ENCODE results near the gene TRAF6.
A peak's percentile ranks its signal among the peaks of the same experiment; 100 is the strongest.
"Not testable (repeated sequence)": the region's sequence is repeated elsewhere in the genome, so short reads cannot be mapped to it uniquely, and the experiment has no call there.

TRAF6 gene

DNA sequence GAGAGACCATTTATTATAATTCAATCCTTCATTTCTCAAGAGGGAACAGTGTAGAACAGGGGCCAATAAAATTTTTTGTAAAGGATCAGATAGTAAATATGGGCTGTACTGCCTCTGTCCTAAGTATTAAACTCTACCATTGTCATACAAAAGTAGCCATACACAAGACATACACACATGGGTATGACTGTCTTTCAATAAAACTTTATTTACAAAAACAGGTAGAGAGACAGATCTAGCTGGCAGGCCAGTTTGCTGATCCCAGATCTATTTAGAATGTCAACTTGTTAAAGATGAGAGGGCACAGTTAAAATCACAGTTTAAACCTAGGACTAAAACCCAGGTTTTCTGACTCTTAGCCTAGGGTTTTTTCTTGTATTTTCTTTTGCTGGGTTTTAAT, 16.7 kb downstream of the TRAF6 start:
- DNase-seq (ENCODE audit: low spot score): no peak

DNA sequence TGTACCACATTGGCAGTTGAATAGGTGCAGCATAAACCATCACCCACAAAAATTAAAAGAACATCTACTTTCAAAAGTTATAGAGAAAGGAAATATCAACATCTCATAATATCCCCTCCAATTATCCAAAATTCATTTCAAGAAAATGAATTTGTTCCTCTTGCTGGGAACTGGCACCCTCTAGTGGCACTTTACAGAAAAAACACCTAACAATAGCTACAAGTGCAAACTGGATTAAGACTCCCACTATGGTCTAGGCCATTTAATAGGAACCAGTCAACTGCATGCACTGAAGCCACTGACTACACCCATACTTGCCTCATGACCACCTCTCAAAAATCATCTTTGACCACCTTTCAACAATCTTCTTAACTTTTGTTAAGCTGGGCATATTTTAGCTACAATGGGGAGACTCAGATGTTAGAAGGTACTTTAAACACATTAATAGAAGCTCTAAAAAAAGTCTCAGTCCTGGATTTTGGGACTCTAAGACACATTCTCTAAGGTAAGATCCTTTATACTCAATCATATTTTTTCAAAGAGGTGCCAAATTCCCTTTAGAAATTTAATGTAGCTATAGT, 17.3 kb downstream of the TRAF6 start:
- DNase-seq (ENCODE audit: low spot score): peak; percentile 67

DNA sequence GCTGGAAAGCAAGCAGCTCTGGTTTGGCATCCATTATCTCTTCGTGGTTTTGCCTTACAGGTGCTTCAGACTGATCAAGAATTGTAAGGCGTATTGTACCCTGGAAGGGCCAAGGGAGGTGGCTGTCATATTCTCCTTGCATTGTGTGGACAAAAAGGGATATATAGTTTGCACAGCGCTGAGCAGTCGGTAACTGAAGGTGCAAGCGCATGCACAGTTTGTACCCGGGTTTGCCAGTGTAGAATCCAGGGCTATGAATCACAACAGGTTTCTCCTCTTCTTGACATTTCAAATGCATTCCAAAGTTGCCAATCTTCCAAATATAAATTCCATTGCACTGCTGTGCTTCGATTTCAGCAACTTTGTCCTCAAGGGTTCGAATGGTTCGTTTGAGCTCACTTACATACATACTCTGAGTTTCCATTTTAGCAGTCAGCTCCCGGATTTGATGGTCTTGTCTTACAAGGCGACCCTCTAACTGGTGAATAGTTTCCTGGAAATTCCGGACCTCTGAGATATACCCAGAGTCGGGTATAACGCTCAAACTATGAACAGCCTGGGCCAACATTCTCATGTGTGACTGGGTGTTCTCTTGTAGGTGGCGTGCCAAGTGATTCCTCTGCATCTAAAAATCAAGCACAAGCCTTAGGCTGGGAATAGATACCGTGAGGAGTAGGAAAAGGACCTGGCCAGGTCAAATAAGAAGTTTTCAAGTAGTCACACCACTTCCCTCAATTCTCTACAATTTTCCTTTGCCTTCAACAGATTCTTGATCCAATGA, 19.9 kb downstream of the TRAF6 start:
- no peak for DNase-seq (ENCODE audit: low spot score)

DNA sequence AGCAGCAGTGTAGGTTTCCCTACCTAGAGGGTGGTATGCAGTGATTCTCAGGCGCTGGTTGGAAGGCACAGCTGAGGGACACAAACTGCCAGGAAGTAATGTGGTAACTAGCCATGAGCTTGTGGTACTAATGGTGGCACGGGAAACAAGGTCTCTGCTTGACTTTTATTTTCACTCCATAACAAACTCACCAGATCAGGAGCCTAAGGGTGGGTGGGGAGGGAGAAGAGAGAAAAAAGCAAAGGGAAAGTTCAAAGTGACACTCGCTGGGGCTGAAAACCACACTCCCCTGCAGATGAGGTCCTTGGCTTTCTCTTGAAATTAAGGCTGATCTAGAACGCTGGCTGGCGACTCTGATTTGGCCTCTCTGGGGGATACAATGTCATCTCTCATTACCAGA, 22.0 kb downstream of the TRAF6 start:
- DNase-seq (ENCODE audit: low spot score): no peak

DNA sequence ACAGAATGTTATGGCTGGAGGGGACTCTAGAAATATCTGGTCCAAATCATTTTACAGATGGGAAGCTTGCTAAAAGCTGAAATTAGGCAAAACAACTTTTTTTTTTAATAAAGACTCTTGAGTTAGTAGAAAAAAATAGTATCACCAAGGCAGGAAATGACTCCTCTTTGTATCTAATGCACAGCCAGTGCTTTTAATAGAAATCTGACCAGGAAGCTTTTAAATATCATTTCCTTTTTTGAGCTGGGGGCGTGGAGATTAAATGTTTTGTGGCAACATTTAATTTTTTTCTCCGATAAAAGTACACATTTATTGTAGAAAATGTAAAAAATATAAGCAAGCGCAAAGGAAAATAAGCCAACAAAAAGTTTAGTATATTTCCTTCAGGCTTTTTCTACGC, 22.5 kb downstream of the TRAF6 start:
- no peak for DNase-seq (ENCODE audit: low spot score)

DNA sequence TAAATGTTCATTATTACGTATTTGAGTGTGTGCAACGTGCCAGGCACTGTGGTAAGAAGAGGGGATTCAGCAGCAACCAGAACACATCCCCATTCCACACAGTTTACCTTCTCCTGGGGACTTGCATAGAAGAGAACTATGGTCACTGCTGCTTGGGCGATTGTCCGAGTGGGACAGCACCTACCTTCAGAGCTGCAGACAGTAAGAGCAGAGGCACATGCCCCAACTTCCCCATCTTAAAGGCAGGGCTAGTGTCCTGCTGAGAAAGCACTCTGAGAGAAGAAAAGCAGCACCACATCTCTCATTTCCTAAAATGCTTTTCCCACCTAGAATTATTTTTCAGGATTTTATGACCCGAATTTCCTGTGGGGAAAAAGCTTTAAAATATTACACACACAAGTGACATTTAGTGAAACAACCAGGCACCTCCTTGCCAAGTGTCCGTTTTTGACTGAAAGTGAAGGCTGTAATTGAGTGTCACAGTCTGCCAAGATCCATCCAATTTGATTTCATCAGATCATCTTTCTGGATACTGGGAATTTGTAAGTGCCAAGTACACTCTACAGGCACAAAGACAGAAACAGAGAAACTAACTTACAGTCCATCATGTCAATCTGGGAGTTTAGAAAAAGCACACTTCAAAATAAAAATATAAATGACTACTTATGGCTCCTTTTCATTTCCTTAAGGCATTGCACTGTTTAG, 24.6 kb downstream of the TRAF6 start:
- DNase-seq (ENCODE audit: low spot score): no peak

DNA sequence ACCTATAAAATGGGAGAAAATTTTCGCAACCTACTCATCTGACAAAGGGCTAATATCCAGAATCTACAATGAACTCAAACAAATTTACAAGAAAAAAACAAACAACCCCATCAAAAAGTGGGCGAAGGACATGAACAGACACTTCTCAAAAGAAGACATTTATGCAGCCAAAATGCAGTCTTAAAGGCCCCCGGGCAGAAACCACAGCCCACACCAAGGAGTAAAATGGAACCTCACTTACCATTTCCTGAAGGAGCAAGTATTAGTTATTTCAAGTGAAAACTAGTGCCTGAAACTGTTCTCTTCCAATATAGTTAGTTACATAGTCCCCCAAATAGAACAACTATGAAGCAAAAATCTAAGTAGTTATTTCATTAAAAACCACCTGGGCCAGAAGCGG, 27.0 kb downstream of the TRAF6 start:
- DNase-seq (ENCODE audit: low spot score): not testable (repeated sequence)

DNA sequence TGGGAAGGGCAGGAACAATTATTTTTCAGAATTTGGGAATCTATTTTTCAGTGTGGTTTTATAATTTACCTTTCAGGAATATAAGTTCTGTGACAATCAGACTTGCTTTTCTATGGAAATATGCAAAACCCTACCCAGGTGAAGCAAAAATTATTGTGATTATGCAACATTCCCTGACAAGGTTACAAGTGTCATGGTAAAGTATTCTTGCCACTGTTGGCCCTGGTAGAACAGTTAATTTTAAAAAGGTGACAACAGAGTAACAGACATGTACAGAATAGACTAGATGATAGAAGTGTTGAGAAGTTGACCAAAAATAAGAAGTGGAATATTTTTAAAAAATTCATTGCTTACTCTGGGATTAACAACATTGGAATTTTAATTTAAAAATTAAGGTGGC, 29.2 kb downstream of the TRAF6 start:
- no peak for DNase-seq (ENCODE audit: low spot score)

DNA sequence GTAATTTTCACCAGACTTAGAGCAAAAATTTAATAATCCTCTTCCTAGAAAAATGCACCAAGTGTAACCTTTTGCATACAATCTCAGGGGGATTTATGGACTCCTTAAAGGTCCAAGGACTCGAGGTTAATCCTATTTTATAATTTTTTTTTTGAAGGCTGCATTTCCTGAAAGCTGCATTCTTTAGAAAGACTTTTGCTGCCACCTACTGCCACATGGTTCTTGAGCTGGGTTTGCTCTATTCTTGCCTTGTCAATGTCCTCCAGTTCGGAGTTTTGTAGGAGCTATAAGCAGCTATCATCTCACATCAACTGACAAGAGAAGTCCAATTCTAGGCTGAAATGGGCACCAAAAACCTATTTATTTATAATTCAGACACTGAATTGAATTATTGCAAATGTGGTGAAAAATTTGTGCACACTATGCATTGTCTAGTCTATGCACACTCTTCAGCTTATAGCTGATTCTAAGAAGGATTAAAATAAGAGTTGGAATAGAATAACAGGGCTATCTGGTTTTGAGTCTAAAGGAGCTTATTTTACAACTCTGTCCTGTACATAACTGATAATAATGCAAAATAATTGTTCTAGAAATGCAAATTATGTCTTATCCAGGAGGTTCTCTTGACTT, 31.3 kb downstream of the TRAF6 start:
- DNase-seq (ENCODE audit: low spot score): peak; percentile 49

DNA sequence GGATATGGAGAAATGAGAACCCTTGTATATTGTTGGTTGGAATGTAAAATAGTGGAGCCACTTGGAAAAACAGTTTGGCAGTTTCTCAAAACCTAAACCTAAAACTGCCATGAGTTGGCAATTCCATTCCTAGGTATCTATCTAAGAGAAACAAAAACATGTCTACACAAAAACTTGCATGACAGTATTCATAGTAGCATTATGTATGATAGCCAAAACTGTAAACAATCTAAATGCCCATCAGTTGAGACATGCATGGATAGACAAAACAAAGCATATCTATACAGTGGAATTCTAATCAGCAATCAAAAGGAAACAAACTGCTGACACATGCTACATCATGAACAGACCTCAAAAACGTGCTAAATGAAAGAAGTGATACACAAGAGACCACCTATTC, 34.9 kb downstream of the TRAF6 start:
- no peak for DNase-seq (ENCODE audit: low spot score)

DNA sequence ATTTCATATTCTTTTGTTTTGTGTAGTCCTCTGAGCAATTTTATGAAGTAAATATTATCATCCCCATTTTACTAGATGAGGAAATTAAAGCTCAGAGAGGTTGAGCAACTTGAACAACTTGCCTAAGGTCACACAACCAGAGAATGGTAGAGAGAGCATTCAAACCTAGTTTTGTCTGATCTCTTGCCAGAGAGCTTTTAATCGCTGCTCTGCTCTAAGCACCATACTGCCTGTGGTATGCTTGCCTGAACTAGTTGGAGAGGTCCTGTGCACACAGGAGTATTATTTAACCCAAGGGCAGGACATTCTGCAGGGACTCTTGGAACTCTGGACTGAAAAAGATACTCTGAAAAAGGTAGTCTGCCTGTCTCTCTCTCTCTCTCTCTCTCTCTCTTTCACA, 38.5 kb downstream of the TRAF6 start:
- DNase-seq (ENCODE audit: low spot score): no peak

DNA sequence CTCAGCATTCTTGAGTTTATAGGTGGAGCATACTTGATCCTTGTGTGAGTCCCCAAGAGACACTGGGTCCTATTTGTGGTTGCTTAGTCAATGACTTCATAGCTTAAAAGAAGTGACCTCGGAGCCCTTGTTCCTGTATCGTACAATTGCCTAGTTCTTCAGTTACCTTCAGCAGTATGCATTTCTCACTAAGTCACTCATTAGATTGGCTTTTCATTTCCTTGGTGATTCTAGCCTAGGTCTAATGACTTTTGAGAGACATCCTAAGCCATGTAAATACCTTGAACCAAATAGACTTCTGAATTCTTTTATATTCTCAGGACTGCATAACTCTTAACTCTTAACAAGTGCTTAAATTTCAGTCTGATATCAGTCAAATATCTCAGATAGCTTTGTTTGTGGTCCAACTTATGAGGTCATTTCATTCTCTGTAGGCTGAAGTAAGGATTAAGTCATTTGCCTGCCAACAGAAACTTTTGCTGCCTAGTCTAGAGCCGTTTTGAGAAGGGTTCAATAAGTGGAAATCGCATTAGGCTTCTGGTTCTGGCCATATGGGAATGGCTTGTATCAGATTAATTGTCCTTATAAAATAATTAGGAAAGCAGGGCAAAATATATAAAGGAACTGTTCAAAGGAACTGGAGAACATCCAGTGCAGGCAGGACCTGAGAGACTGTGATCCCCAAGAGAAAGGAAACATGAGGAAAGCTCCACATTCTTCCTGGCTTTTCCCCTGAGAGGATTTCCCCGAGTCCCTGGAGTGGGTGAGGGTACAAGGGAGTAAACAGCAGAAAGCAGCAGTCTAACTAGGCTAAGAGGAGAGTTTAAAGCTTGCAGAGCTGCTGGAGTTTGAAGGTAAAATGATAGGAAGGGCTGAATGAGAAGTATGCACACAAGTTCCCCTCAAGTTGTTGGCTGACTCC, 39.9 kb downstream of the TRAF6 start:
- no peak for DNase-seq (ENCODE audit: low spot score)

DNA sequence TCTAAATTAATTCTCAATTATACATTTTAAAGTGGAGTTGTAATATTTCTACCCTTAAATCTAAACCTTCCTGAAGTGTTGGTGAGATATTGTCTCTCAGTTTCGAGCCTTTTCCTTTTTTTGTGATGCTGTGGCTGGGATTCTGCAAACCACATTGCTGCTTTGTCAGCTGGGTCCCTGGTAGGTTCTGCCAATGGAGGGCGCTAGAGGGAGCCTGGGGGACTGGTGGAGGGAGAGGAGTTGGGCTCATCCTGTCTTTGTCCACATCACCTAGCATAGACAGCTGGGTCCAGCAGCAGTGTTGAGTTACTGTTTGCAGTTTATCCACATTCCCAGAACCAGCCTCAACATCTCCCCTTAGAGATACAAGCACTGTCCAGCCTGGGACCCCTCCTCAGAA, 41.0 kb downstream of the TRAF6 start:
- peak; percentile 12 for DNase-seq (ENCODE audit: low spot score)

DNA sequence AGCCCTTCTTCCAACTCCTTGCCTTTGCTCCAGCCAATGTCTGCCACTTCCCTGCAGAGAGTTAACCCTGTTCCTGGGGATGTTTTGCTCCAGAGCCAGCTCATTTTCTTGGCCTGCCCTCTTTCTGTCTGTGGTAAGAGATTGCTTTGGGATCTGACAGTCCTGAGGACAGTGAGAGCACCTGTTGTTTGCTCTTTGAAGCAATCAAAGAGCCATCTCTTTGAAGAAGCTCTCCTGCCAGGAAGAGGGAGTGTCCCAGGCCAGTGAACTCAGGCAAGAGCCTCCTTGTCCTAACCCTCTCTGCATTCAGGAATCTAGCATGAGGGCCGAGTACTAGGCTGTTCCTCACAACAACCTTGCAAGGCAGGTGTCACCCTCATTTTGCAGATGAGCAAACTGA, 42.2 kb downstream of the TRAF6 start:
- DNase-seq (ENCODE audit: low spot score): no peak

DNA sequence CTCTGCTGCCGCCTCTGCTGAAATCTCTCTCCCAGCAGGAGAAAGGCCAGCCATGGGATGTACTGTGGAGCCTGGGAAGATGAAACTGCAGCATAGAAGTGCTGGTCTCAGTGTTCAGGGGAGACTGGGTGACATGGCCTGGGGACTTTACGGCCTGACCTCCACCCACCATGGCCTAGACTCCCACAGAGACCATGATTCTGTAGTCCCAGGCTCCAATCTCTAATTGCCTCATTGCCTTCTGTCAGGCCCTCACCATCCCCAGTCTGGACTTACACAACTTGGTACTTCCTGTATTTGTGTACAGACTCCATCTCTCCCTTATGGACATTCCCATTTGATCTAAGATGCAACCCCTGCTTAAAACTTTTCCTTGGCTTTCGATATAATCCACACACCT, 43.1 kb downstream of the TRAF6 start:
- no peak for DNase-seq (ENCODE audit: low spot score)

DNA sequence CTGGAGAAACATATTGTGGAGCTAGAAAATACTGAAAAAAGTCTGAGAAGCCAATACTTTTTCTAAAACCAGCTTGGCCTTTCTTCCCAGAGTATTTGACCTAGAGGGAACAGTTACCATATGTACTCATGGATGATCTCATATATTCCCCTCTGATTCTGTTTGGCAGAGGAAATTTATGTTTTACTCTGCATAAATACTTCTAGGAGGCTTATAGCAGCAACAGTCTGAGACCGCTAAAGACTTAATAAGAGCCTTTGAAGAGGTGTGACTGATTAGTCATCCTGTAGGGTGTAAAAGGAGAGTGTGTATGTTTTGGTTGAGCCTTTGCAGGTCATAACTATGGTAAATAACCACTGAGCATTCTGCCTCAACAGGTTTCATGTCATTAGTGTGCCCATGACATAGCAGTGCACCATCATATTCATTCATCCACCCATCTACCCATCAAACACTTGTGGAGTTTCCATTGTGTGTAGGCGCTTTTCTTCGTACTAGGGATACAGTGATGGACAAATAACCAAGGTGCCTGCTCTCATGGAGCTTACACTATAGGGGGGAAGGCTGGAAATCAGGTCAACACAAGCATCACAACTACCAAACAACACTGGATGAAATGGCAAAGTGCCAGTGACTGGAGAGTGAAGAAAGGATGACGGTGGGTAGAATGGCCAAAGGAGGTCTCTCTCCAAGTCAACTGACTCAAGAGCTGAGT, 44.5 kb downstream of the TRAF6 start:
- peak; percentile 27 for DNase-seq (ENCODE audit: low spot score)

DNA sequence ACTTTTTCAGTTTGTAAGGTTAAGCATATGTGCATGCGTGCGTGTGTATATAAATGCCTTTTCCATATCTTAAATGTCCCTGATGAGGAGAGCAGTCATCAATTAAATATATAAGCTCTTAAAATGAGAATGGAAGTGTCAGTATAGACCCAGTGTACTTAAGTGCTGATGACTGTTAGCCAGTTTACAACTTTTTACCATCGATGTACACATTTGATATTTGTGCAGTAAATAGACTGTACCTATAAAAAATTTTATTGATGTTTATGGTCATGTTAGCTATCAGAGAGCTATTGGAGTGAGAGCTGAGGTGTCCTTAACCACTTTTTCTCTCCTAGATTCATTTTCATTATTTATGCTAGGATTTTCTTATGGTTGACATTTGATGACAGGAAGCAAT, 45.4 kb downstream of the TRAF6 start:
- DNase-seq (ENCODE audit: low spot score): no peak

DNA sequence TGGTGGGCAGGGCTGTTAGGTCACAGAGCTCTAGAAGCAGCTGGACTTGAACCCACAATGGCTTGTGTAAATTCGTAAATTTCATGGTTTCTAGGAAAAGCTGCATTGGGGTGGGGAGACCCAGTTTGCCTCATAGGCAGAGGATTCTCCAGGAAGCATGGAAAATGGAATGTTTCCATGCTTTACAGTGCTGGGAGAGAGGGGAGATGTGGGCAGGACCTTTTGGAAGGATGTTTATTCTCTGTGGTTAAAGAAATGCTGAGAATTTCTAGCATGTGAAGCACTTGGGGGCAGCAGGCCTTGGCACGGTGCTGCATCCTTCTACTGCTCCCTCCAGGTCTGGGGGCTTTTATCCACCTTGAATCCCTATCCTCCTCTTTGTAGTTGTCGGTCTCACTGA, 46.3 kb downstream of the TRAF6 start:
- DNase-seq (ENCODE audit: low spot score): no peak

DNA sequence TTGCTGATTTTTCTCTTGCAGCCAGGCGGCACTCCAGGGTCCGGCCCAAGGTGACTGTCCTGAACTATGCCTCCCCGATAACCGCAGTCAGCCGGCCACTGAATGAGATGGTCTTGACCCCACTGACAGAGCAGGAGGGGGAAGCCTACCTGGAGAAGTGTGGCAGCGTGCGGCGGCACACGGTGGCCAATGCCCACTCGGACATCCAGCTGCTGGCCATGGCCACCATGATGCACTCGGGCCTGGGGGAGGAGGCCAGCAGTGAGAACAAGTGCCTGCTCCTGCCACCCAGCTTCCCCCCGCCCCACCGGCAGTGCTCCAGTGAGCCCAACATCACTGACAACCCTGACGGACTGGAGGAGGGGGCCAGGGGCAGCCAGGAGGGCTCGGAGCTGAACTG, 47.8 kb downstream of the TRAF6 start:
- no peak for DNase-seq (ENCODE audit: low spot score)

DNA sequence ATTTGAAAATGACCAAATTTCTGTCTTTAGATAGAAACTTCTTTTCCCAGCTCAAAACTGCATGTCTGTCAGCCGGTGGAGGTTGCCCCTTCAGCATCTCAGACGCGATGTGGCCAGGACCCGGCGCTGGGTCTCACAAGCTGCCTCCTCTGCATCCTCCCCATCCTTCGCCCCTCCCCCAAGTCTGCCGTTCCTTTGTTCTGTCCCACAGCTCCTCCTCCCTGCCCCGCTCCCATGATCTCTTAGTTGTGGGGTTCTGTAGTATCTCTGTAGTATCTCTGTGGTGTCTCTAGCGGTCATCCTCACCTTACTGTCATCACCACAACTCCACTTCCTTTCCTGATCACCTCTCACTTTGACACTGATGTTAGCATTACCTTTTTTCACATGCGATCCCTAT, 49.9 kb downstream of the TRAF6 start:
- no peak for DNase-seq (ENCODE audit: low spot score)

DNA sequence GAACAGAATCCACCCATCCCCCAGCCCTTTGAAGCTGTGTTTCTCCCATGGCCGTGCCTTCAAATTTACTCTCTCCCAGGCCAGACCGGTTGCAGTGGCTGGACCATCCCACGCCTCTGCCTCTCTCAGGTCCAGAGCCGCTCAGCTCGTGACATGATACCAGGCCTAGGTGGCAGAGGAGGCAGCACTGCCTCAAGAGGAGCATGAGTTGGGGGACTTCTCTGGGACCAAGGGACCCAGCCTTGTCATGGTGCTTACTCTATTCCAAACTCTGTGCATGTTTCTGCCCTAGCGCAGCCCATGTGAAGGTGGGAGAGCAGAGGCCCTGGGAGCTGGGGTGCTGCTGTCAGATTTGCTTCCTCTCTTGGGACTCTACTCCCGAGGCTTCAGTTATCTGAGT, 51.0 kb downstream of the TRAF6 start:
- DNase-seq (ENCODE audit: low spot score): no peak

Data from CD4-positive, alpha-beta T cell treated with Interleukin-2 at 100 ng/mL for 4 hours (primary cell).